Activated CD4-positive, alpha-beta memory T cell treated with anti-CD3 and anti-CD28 coated beads, Interleukin-2, amount 10 ng/mL, durations not matched to agents 7 days and 5 days (primary cell): ENCODE measurements around the gene GGT6. TPM values are rescaled to one million over a fixed set of nuclear protein-coding genes. Genes with fewer than 3 reads are reported as not detected.

ENCODE experiments used
- CTCF ChIA-PET: fragments of 350-600 bp; sonication (Branson Sonifier 250); formaldehyde crosslinking; loops from one replicate; lab custom pipeline; 2021; ENCODE audit warnings: antibody characterized with exemption, inconsistent platforms; lab: Charles Lee
- POLR2A ChIA-PET: fragments of 350-600 bp; sonication (Branson Sonifier 250); formaldehyde crosslinking; loops from one replicate; lab custom pipeline; 2021; ENCODE audit warnings: antibody characterized with exemption; lab: Charles Lee
- DNase-seq: peaks from one replicate; pipeline ENCODE4 v3.0.0-alpha.2; 2020
- H3K27ac Mint-ChIP-seq: one replicate; pipeline ENCODE4 v1.8.0; 2021; ENCODE audit warnings: mild to moderate bottlenecking, mixed read lengths
- H3K27me3 Mint-ChIP-seq: one replicate; pipeline ENCODE4 v1.8.0; 2021; ENCODE audit warnings: mixed read lengths
- H3K36me3 Mint-ChIP-seq: one replicate; pipeline ENCODE4 v1.8.0; 2021; ENCODE audit warnings: low read depth, mixed read lengths
- H3K4me1 Mint-ChIP-seq: one replicate; pipeline ENCODE4 v1.8.0; 2021; ENCODE audit warnings: mixed read lengths
- H3K4me3 Mint-ChIP-seq: one replicate; pipeline ENCODE4 v1.8.0; 2021; ENCODE audit warnings: mild to moderate bottlenecking, mixed read lengths
- H3K9me3 Mint-ChIP-seq: one replicate; pipeline ENCODE4 v1.8.0; 2021; ENCODE audit warnings: mixed read lengths
- total RNA-seq, 2 experiments: library from RNA; stranded (reverse); gene quantifications; one replicate each; pipeline ENCODE4 v1.2.3, GENCODE V29; 2021

Gene GGT6
- total RNA-seq, 2 experiments from 2014 or later: not detected

- H3K4me3 Mint-ChIP-seq: no peak overlapping the region
- H3K27ac Mint-ChIP-seq: no peak overlapping the region
- no peaks in the 10 kb centered on the region for H3K36me3 Mint-ChIP-seq
- H3K27me3 Mint-ChIP-seq: peaks cover 27% of the 10 kb centered on the region
- H3K9me3 Mint-ChIP-seq: no peaks in the 10 kb centered on the region
- peaks cover 1% of the 10 kb centered on the region for H3K4me1 Mint-ChIP-seq
- ChIA-PET CTCF (interaction anchor here (0.8 kb wide), 1 partner anchor 38 kb away, joined by 3 read pairs; no protein-coding TSS in a partner anchor), POLR2A (no interaction called here)
- no peak for DNase-seq
These were observed 28.0 kb upstream of the GGT6 start for GRCh38 chr17:4588391-4588790.

- POLR2A ChIA-PET: interaction anchor here (1.4 kb wide), 1 partner anchor 9 kb away, joined by 3 read pairs; no protein-coding TSS in a partner anchor
- no peak for DNase-seq
- Mint-ChIP-seq H3K4me1 (peaks cover 1% of the 10 kb centered on the region), H3K27me3 (peaks cover 33% of the 10 kb centered on the region), H3K4me3 (no peak overlapping the region), H3K36me3 (no peaks in the 10 kb centered on the region), H3K9me3 (no peaks in the 10 kb centered on the region), H3K27ac (no peak overlapping the region)
- CTCF ChIA-PET: interaction anchor here (0.8 kb wide), 1 partner anchor 38 kb away, joined by 3 read pairs; no protein-coding TSS in a partner anchor
These were observed 27.4 kb upstream of the GGT6 start for GRCh38 chr17:4587803-4588202.

- ChIA-PET POLR2A (interaction anchor here (1.4 kb wide), 1 partner anchor 10 kb away, joined by 3 read pairs; no protein-coding TSS in a partner anchor), CTCF (interaction anchor here (1.0 kb wide), 1 partner anchor 166 kb away, joined by 3 read pairs; no protein-coding TSS in a partner anchor)
- Mint-ChIP-seq H3K27me3 (peaks cover 38% of the 10 kb centered on the region), H3K9me3 (no peaks in the 10 kb centered on the region), H3K4me3 (no peak overlapping the region), H3K36me3 (no peaks in the 10 kb centered on the region), H3K4me1 (peaks cover 1% of the 10 kb centered on the region), H3K27ac (no peak overlapping the region)
- no peak for DNase-seq
These were observed 26.8 kb upstream of the GGT6 start for GRCh38 chr17:4587195-4587594.

GRCh38 chr17:4586043-4586442 lies 25.7 kb upstream of the GGT6 start:
- H3K9me3 Mint-ChIP-seq: no peaks in the 10 kb centered on the region
- peaks cover 44% of the 10 kb centered on the region for H3K27me3 Mint-ChIP-seq
- ChIA-PET POLR2A (interaction anchor here (0.6 to 0.9 kb wide), 2 partner anchors 30 to 105 kb away, joined by 3 read pairs; no protein-coding TSS in a partner anchor), CTCF (no interaction called here)
- H3K27ac Mint-ChIP-seq: no peak overlapping the region
- no peaks in the 10 kb centered on the region for H3K36me3 Mint-ChIP-seq
- DNase-seq: no peak
- peaks cover 1% of the 10 kb centered on the region for H3K4me1 Mint-ChIP-seq
- no peak overlapping the region for H3K4me3 Mint-ChIP-seq

GRCh38 chr17:4585638-4585994 lies 25.2 kb upstream of the GGT6 start:
- no peak overlapping the region for H3K4me3 Mint-ChIP-seq
- H3K4me1 Mint-ChIP-seq: peaks cover 1% of the 10 kb centered on the region
- H3K27me3 Mint-ChIP-seq: peaks cover 46% of the 10 kb centered on the region
- no peak overlapping the region for H3K27ac Mint-ChIP-seq
- ChIA-PET CTCF (no interaction called here), POLR2A (no interaction called here)
- DNase-seq: no peak
- no peaks in the 10 kb centered on the region for H3K9me3 Mint-ChIP-seq
- H3K36me3 Mint-ChIP-seq: no peaks in the 10 kb centered on the region

GRCh38 chr17:4584917-4585637 lies 24.7 kb upstream of the GGT6 start:
- Mint-ChIP-seq H3K27ac (no peak overlapping the region), H3K4me3 (no peak overlapping the region), H3K36me3 (no peaks in the 10 kb centered on the region), H3K27me3 (peaks cover 46% of the 10 kb centered on the region), H3K9me3 (no peaks in the 10 kb centered on the region), H3K4me1 (peaks cover 1% of the 10 kb centered on the region)
- POLR2A ChIA-PET: no interaction called here
- CTCF ChIA-PET: no interaction called here
- DNase-seq: no peak

- Mint-ChIP-seq H3K4me1 (peaks cover 1% of the 10 kb centered on the region), H3K4me3 (no peak within 1 kb of the TSS), H3K9me3 (no peaks in the 10 kb centered on the region), H3K27ac (no peak within 1 kb of the TSS), H3K36me3 (no peaks in the 10 kb centered on the region), H3K27me3 (peaks cover 46% of the 10 kb centered on the region)
- POLR2A ChIA-PET: no interaction called here
- CTCF ChIA-PET: no interaction called here
- no peak for DNase-seq
These were observed 23.9 kb upstream of the GGT6 start, which contains the start of gene SMTNL2 for GRCh38 chr17:4584101-4584916. Gene SMTNL2, plus strand, starts transcription at chr17:4584529. Its CDS starts 77 bp downstream, at chr17:4584606.

- DNase-seq: no peak
- ChIA-PET CTCF (no interaction called here), POLR2A (no interaction called here)
- Mint-ChIP-seq H3K9me3 (no peaks in the 10 kb centered on the region), H3K4me1 (peaks cover 1% of the 10 kb centered on the region), H3K4me3 (no peak overlapping the region), H3K36me3 (no peaks in the 10 kb centered on the region), H3K27me3 (peaks cover 46% of the 10 kb centered on the region), H3K27ac (no peak overlapping the region)
These were observed 23.4 kb upstream of the GGT6 start for GRCh38 chr17:4583782-4584100.

- Mint-ChIP-seq H3K4me3 (no peak overlapping the region), H3K27me3 (peaks cover 46% of the 10 kb centered on the region), H3K9me3 (no peaks in the 10 kb centered on the region), H3K36me3 (no peaks in the 10 kb centered on the region), H3K27ac (no peak overlapping the region), H3K4me1 (peaks cover 1% of the 10 kb centered on the region)
- CTCF ChIA-PET: interaction anchor here (4.9 kb wide), 1 partner anchor 16 kb away, joined by 16 read pairs; no protein-coding TSS in a partner anchor
- no peak for DNase-seq
- POLR2A ChIA-PET: no interaction called here
These were observed 22.8 kb upstream of the GGT6 start for GRCh38 chr17:4583206-4583605.

GRCh38 chr17:4582691-4583090 lies 22.3 kb upstream of the GGT6 start:
- Mint-ChIP-seq H3K9me3 (no peaks in the 10 kb centered on the region), H3K27me3 (peaks cover 46% of the 10 kb centered on the region), H3K27ac (no peak overlapping the region), H3K4me1 (peaks cover 1% of the 10 kb centered on the region), H3K36me3 (no peaks in the 10 kb centered on the region), H3K4me3 (no peak overlapping the region)
- no peak for DNase-seq
- ChIA-PET CTCF (interaction anchor here (4.9 kb wide), 1 partner anchor 16 kb away, joined by 16 read pairs; no protein-coding TSS in a partner anchor), POLR2A (no interaction called here)

GRCh38 chr17:4582101-4582501 lies 21.7 kb upstream of the GGT6 start:
- peaks cover 46% of the 10 kb centered on the region for H3K27me3 Mint-ChIP-seq
- POLR2A ChIA-PET: no interaction called here
- H3K36me3 Mint-ChIP-seq: no peaks in the 10 kb centered on the region
- H3K4me1 Mint-ChIP-seq: peaks cover 1% of the 10 kb centered on the region
- no peaks in the 10 kb centered on the region for H3K9me3 Mint-ChIP-seq
- no peak overlapping the region for H3K27ac Mint-ChIP-seq
- CTCF ChIA-PET: interaction anchor here (4.9 kb wide), 1 partner anchor 15 kb away, joined by 16 read pairs; no protein-coding TSS in a partner anchor
- no peak overlapping the region for H3K4me3 Mint-ChIP-seq
- no peak for DNase-seq

- CTCF ChIA-PET: interaction anchor here (0.9 to 4.9 kb wide), 2 partner anchors 13 to 45 kb away, joined by 3 to 16 read pairs; no protein-coding TSS in a partner anchor
- Mint-ChIP-seq H3K4me1 (peaks cover 1% of the 10 kb centered on the region), H3K27ac (no peak overlapping the region), H3K36me3 (no peaks in the 10 kb centered on the region), H3K9me3 (no peaks in the 10 kb centered on the region), H3K27me3 (peaks cover 31% of the 10 kb centered on the region), H3K4me3 (no peak overlapping the region)
- DNase-seq: no peak
- POLR2A ChIA-PET: no interaction called here
These were observed 19.9 kb upstream of the GGT6 start for GRCh38 chr17:4580291-4580690.

GRCh38 chr17:4579678-4580077 lies 19.3 kb upstream of the GGT6 start:
- H3K27ac Mint-ChIP-seq: no peak overlapping the region
- no peak for DNase-seq
- no peaks in the 10 kb centered on the region for H3K36me3 Mint-ChIP-seq
- H3K4me1 Mint-ChIP-seq: peaks cover 1% of the 10 kb centered on the region
- H3K9me3 Mint-ChIP-seq: no peaks in the 10 kb centered on the region
- POLR2A ChIA-PET: no interaction called here
- peaks cover 27% of the 10 kb centered on the region for H3K27me3 Mint-ChIP-seq
- H3K4me3 Mint-ChIP-seq: no peak overlapping the region
- CTCF ChIA-PET: interaction anchor here (4.9 kb wide), 1 partner anchor 13 kb away, joined by 16 read pairs; no protein-coding TSS in a partner anchor
